WTC11 (cell line): ENCODE results near the gene KLK1. TPM values are rescaled to one million over a fixed set of nuclear protein-coding genes. Genes with fewer than 3 reads are reported as not detected.

Source experiments
- AR ChIP-seq: fragments of 250-450 bp; sonication (Bioruptor Pico); IDR thresholded peaks from 2 replicates; pipeline ENCODE4 v1.9.0; 2021; ENCODE audit warnings: mild to moderate bottlenecking
- ATF3 ChIP-seq: sonication (generic); formaldehyde crosslinking; conservative IDR thresholded peaks from 2 replicates; pipeline ENCODE4 v1.8.1; 2022; ENCODE audit warnings: mild to moderate bottlenecking, missing genetic modification reagents
- ATF6 ChIP-seq: sonication (generic); formaldehyde crosslinking; IDR thresholded peaks from 2 replicates; pipeline ENCODE4 v1.8.1; 2023; ENCODE audit warnings: mild to moderate bottlenecking, missing genetic modification reagents
- CBFB ChIP-seq: sonication (generic); formaldehyde crosslinking; IDR thresholded peaks from 2 replicates; pipeline ENCODE4 v1.8.1; 2022; ENCODE audit warnings: mild to moderate bottlenecking, low read depth, missing genetic modification reagents
- CREB1 ChIP-seq: sonication (generic); formaldehyde crosslinking; IDR thresholded peaks from 2 replicates; pipeline ENCODE4 v1.8.0; 2023; ENCODE audit warnings: mild to moderate bottlenecking, missing genetic modification reagents
- ESRRA ChIP-seq: sonication (generic); formaldehyde crosslinking; IDR thresholded peaks from 2 replicates; pipeline ENCODE4 v1.8.1; 2022; ENCODE audit warnings: mild to moderate bottlenecking, missing genetic modification reagents, borderline replicate concordance
- FOXP1 ChIP-seq: sonication (generic); formaldehyde crosslinking; IDR thresholded peaks from 2 replicates; pipeline ENCODE4 v1.8.0; 2022; ENCODE audit warnings: missing genetic modification reagents, mild to moderate bottlenecking, moderate library complexity, borderline replicate concordance
- GABPB1 ChIP-seq: sonication (generic); formaldehyde crosslinking; IDR thresholded peaks from 2 replicates; pipeline ENCODE4 v1.8.1; 2023; ENCODE audit warnings: mild to moderate bottlenecking, missing genetic modification reagents
- GRHL2 ChIP-seq: fragments of 250-450 bp; sonication (Bioruptor Pico); IDR thresholded peaks from 2 replicates; pipeline ENCODE4 v1.8.0; 2022; ENCODE audit warnings: mild to moderate bottlenecking, moderate library complexity; ENCODE audit not compliant: insufficient replicate concordance, severe bottlenecking
- GTF2I ChIP-seq: fragments of 250-450 bp; sonication (Bioruptor Pico); conservative IDR thresholded peaks from 2 replicates; pipeline ENCODE4 v1.4.0; 2021; ENCODE audit warnings: mild to moderate bottlenecking
- HMGA2 ChIP-seq: fragments of 250-450 bp; sonication (Bioruptor Pico); IDR thresholded peaks from 2 replicates; pipeline ENCODE4 v1.4.0; 2021; ENCODE audit warnings: mild to moderate bottlenecking, moderate library complexity
- IRF1 ChIP-seq: sonication (generic); formaldehyde crosslinking; IDR thresholded peaks from 2 replicates; pipeline ENCODE4 v1.8.0; 2023; ENCODE audit warnings: missing genetic modification reagents
- IRF2 ChIP-seq: sonication (generic); formaldehyde crosslinking; IDR thresholded peaks from 2 replicates; pipeline ENCODE4 v1.8.0; 2022; ENCODE audit warnings: low read depth, missing genetic modification reagents, borderline replicate concordance
- MAX ChIP-seq: sonication (generic); formaldehyde crosslinking; IDR thresholded peaks from 2 replicates; pipeline ENCODE4 v1.8.0; 2022; ENCODE audit warnings: mild to moderate bottlenecking, missing genetic modification reagents
- MYBL2 ChIP-seq: sonication (generic); formaldehyde crosslinking; IDR thresholded peaks from 2 replicates; pipeline ENCODE4 v1.8.1; 2023; ENCODE audit warnings: mild to moderate bottlenecking, moderate library complexity, missing genetic modification reagents
- NFYB ChIP-seq: sonication (generic); formaldehyde crosslinking; conservative IDR thresholded peaks from 2 replicates; pipeline ENCODE4 v1.8.0; 2022; ENCODE audit warnings: low read depth, missing genetic modification reagents
- NR1H2 ChIP-seq: sonication (generic); formaldehyde crosslinking; IDR thresholded peaks from 2 replicates; pipeline ENCODE4 v1.9.0; 2021; ENCODE audit warnings: mild to moderate bottlenecking, moderate library complexity, missing genetic modification reagents
- NR2C2 ChIP-seq: sonication (generic); formaldehyde crosslinking; IDR thresholded peaks from 2 replicates; pipeline ENCODE4 v1.8.0; 2022; ENCODE audit warnings: mild to moderate bottlenecking, missing genetic modification reagents
- PRRX2 ChIP-seq: fragments of 250-450 bp; sonication (Bioruptor Pico); IDR thresholded peaks from 2 replicates; pipeline ENCODE4 v1.8.0; 2021; ENCODE audit warnings: mild to moderate bottlenecking
- RORB ChIP-seq: fragments of 250-450 bp; sonication (Bioruptor Pico); IDR thresholded peaks from 2 replicates; pipeline ENCODE4 v1.9.0; 2021; ENCODE audit warnings: mild to moderate bottlenecking
- TCF7 ChIP-seq: sonication (generic); formaldehyde crosslinking; IDR thresholded peaks from 2 replicates; pipeline ENCODE4 v1.8.0; 2022; ENCODE audit warnings: mild to moderate bottlenecking, low read depth, missing genetic modification reagents, moderate library complexity
- TEAD4 ChIP-seq: sonication (generic); formaldehyde crosslinking; IDR thresholded peaks from 2 replicates; pipeline ENCODE4 v1.8.0; 2022; ENCODE audit warnings: mild to moderate bottlenecking, missing genetic modification reagents
- TP53 ChIP-seq: sonication (generic); formaldehyde crosslinking; IDR thresholded peaks from 2 replicates; pipeline ENCODE4 v1.8.1; 2023; ENCODE audit warnings: mild to moderate bottlenecking, missing genetic modification reagents
- USF1 ChIP-seq: sonication (generic); formaldehyde crosslinking; IDR thresholded peaks from 2 replicates; pipeline ENCODE4 v1.8.0; 2022; ENCODE audit warnings: mild to moderate bottlenecking, missing genetic modification reagents
- ZMAT4 ChIP-seq: fragments of 250-450 bp; sonication (Bioruptor Pico); IDR thresholded peaks from 2 replicates; pipeline ENCODE4 v1.9.0; 2021; ENCODE audit warnings: mild to moderate bottlenecking
- ZNF121 ChIP-seq: sonication (generic); formaldehyde crosslinking; IDR thresholded peaks from 2 replicates; pipeline ENCODE4 v1.8.0; 2023; ENCODE audit warnings: missing genetic modification reagents
- ZNF138 ChIP-seq: sonication (generic); formaldehyde crosslinking; conservative IDR thresholded peaks from 2 replicates; pipeline ENCODE4 v1.8.1; 2022; ENCODE audit warnings: mild to moderate bottlenecking, moderate library complexity, missing genetic modification reagents
- ZNF281 ChIP-seq: sonication (generic); formaldehyde crosslinking; IDR thresholded peaks from 2 replicates; pipeline ENCODE4 v1.8.0; 2023; ENCODE audit warnings: mild to moderate bottlenecking, missing genetic modification reagents
- ZNF416 ChIP-seq: fragments of 250-450 bp; sonication (Bioruptor Pico); IDR thresholded peaks from 2 replicates; pipeline ENCODE4 v1.9.0; 2021; ENCODE audit warnings: mild to moderate bottlenecking, inconsistent platforms
- ZNF423 ChIP-seq: fragments of 250-450 bp; sonication (Bioruptor Pico); IDR thresholded peaks from 2 replicates; pipeline ENCODE4 v2.1.2; 2022; ENCODE audit warnings: mild to moderate bottlenecking, moderate library complexity
- total RNA-seq: library from RNA; stranded (reverse); gene quantifications from 3 replicates; pipeline ENCODE4 v1.2.3, GENCODE V29; 2021

KLK1 gene
- total RNA-seq, 1 experiment from 2014 or later, result 3.9 TPM

- TF ChIP-seq TP53 (CRISPR knock-in tag), result peak; percentile 59; the same call in 1 of the 2 replicates
- TF ChIP-seq ZMAT4, result no peak; the same call in 1 of the 2 replicates
- TF ChIP-seq GTF2I (CRISPR knock-in tag), result no peak
- no peak for TF ChIP-seq GABPB1 (CRISPR knock-in tag)
- no peak for TF ChIP-seq HMGA2 (CRISPR knock-in tag)
- no peak for TF ChIP-seq RORB (CRISPR knock-in tag)
- no peak for TF ChIP-seq NFYB (CRISPR knock-in tag)
- no peak for TF ChIP-seq ATF6 (CRISPR knock-in tag)
- TF ChIP-seq CREB1 (CRISPR knock-in tag), result peak; percentile 90
- TF ChIP-seq TEAD4 (CRISPR knock-in tag), result no peak
- TF ChIP-seq ATF3 (CRISPR knock-in tag), result no peak
- peak; percentile 64 for TF ChIP-seq AR (CRISPR knock-in tag)
- TF ChIP-seq ZNF423 (CRISPR knock-in tag), result peak; percentile 31; the same call in 1 of the 2 replicates
- TF ChIP-seq IRF2 (CRISPR knock-in tag), result 0 out of 2 replicates have a peak, but pooled peaks have one; percentile 80
- TF ChIP-seq TCF7 (CRISPR knock-in tag), result no peak
- TF ChIP-seq IRF1, result 0 out of 2 replicates have a peak, but pooled peaks have one; percentile 26
- TF ChIP-seq ESRRA (CRISPR knock-in tag), result no peak; the same call in none of the 2 replicates
- TF ChIP-seq USF1 (CRISPR knock-in tag), result peak; percentile 49; the same call in 1 of the 2 replicates
- TF ChIP-seq FOXP1 (CRISPR knock-in tag), result peak; percentile 84
- peak; percentile 93 for TF ChIP-seq ZNF281
- TF ChIP-seq ZNF121 (CRISPR knock-in tag), result no peak
- peak; percentile 28; the same call in 1 of the 2 replicates for TF ChIP-seq NR2C2 (CRISPR knock-in tag)
- no peak for TF ChIP-seq NR1H2 (CRISPR knock-in tag)
- 0 out of 2 replicates have a peak, but pooled peaks have one; percentile 3 for TF ChIP-seq ZNF416 (CRISPR knock-in tag)
- peak; percentile 21; the same call in 1 of the 2 replicates for TF ChIP-seq CBFB (CRISPR knock-in tag)
- peak; percentile 75 for TF ChIP-seq PRRX2 (CRISPR knock-in tag)
- peak; percentile 79 for TF ChIP-seq ZNF138 (CRISPR knock-in tag)
- TF ChIP-seq MYBL2 (CRISPR knock-in tag), result no peak; the same call in 1 of the 2 replicates
- TF ChIP-seq GRHL2 (CRISPR knock-in tag), result no peak
- TF ChIP-seq MAX, result no peak
These were observed 28.5 kb downstream of the KLK1 start (continued) for GRCh38 chr19:50794876-50795663.
